AG09309 (cell line): ENCODE data around the gene LTF.

Experiments used
- DNase-seq: peaks from one replicate; pipeline ENCODE4 v3.0.0-alpha.2; 2010; ENCODE audit warnings: low read depth
- H3K4me3 ChIP-seq: 2 replicates; pipeline ENCODE4 v1.5.1; 2011; ENCODE audit warnings: mild to moderate bottlenecking, low read depth, low read length, moderate library complexity; ENCODE audit not compliant: control insufficient read depth
- TF ChIP-seq, protein P1 (sequence below): IDR thresholded peaks from 2 replicates; pipeline ENCODE4 v1.5.1; 2011; ENCODE audit warnings: mild to moderate bottlenecking, low read depth, low read length, inconsistent platforms; ENCODE audit not compliant: insufficient read depth, control insufficient read depth; ENCODE audit errors: missing control alignments

LTF gene

DNA sequence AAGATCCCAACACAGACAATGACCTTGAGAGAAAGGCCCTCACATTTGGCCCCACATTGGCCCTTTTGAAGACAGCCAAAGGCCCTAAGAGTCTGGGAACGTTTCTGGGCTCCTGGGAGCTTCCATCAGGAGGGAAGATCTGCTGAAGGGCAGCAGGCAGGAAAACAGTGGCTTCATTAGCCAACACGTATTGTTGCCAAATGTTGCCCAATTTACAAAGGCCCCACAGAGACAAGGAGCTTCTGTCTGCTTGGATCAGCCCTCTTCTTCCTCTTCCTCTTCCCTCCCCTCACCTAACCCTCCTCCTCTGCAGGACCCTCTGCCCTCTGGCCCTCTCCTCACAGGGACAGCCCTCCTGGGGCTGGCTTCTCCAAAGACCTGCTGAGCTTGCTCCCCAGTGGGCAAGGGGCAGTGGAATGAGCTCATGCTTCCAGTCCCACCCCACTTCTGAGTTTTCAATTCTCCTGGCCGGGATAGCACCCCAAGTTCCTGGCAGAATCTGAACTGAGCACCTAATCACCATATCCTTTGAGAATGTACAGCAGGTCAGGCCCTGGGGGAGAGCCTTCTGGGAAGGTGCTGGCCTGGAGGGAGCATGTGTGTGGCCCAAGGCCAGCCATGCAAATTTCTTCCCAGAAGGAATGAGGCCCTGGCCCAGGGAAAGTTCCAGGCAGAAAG lies 5.1 kb upstream of the LTF start:
- TF ChIP-seq, protein P1, sequence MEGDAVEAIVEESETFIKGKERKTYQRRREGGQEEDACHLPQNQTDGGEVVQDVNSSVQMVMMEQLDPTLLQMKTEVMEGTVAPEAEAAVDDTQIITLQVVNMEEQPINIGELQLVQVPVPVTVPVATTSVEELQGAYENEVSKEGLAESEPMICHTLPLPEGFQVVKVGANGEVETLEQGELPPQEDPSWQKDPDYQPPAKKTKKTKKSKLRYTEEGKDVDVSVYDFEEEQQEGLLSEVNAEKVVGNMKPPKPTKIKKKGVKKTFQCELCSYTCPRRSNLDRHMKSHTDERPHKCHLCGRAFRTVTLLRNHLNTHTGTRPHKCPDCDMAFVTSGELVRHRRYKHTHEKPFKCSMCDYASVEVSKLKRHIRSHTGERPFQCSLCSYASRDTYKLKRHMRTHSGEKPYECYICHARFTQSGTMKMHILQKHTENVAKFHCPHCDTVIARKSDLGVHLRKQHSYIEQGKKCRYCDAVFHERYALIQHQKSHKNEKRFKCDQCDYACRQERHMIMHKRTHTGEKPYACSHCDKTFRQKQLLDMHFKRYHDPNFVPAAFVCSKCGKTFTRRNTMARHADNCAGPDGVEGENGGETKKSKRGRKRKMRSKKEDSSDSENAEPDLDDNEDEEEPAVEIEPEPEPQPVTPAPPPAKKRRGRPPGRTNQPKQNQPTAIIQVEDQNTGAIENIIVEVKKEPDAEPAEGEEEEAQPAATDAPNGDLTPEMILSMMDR = no peak
- no peak for DNase-seq
- no peak overlapping the region for H3K4me3 ChIP-seq

- no peak overlapping the region for H3K4me3 ChIP-seq
- no peak for DNase-seq
- TF ChIP-seq, protein P1 = no peak
Observed at GRCh38 chr3:46468753-46469600, 4.3 kb upstream of the LTF start.

DNA sequence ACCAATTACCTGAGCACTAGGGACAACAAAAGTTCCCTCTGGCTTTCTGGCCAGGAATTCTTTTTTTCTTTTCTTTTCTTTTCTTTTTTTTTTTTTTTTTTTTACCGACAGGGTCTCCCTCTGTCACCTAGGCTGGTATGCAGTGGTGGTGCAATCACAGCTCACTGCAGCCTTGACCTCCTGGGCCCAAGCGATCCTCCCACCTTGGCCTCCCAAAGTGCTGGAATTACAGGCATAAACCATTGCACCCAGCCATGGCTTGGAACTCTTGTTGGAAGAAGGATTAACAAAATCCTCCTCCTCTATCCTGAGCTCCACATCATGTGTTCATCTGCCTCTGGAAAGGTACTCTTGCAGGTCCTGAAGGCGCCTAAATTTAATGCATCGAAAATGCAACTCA lies 2.9 kb upstream of the LTF start:
- H3K4me3 ChIP-seq = no peak overlapping the region
- no peak for DNase-seq
- TF ChIP-seq, protein P1 = no peak

DNA sequence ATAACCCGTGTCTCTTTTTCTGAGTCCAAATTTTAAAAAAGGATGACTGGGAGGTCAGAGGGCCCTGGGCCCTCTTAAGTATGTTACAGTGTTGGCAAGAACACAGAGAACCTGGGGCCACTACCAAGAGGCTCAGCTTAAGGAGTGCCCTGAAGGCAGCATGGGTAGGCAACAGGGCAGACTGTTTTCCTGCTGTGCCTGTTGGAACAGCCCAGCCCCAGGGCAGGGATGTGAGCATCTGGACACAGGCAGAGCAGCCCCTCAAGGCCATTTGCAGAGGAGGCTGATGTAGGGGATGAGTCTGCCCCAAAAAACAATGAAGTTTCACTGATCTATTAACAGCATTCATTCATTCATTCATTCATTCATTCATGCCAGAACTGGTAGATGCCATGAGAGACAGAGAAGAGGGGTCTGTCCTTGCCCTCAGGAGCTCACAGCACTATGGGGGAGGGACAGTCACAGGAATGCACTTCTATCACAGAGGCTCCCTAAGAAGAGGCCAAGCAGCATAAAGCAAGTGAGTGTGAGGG lies 2.2 kb upstream of the LTF start:
- H3K4me3 ChIP-seq = no peak overlapping the region
- DNase-seq = no peak
- TF ChIP-seq, protein P1 = no peak

- no peak overlapping the region for H3K4me3 ChIP-seq
- DNase-seq = no peak
- TF ChIP-seq, protein P1 = no peak
Observed at GRCh38 chr3:46466273-46466672, 1.6 kb upstream of the LTF start.

DNA sequence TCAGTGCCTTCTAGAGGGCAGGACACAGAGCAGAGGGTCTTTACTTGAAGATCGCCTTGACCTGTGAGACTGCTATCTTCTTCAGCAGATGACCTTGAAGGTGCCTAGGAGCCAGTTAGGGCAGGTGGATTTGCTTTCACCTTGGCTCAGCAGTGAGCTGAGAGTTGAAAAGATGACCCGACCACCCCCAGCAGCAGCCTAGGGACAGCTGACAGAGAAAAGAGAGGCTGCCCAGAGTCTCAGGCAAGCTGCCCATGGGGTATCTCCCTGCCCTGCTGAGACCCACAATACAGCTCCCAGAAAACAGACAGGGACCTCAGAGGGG lies 453 bp upstream of the LTF start:
- H3K4me3 ChIP-seq = no peak overlapping the region
- TF ChIP-seq, protein P1 = no peak
- DNase-seq = no peak

GRCh38 chr3:46463868-46464241 lies 850 bp downstream of the LTF start:
- DNase-seq = no peak
- TF ChIP-seq, protein P1 = no peak
- H3K4me3 ChIP-seq = no peak overlapping the region
